ENCODE data around the gene CLBA1. TPM values are rescaled to one million over a fixed set of nuclear protein-coding genes. Genes with fewer than 3 reads are reported as not detected.
A peak's percentile ranks its signal among the peaks of the same experiment; 100 is the strongest.

CLBA1 gene
- total RNA-seq, 1 donor = 12.3 TPM

GRCh38 chr14:104975481-104976197 lies 9.9 kb upstream of the CLBA1 start:
- no peak overlapping the region for H2AFZ ChIP-seq (ENCODE audit: low read length)
- no peak overlapping the region for H3K4me3 ChIP-seq (ENCODE audit: insufficient read depth, low read length)
- no peaks in the 10 kb centered on the region for H4K20me1 ChIP-seq (ENCODE audit: insufficient read depth, low read length)
- H3K36me3 ChIP-seq (ENCODE audit: insufficient read depth, low read length) = no peaks in the 10 kb centered on the region
- TF ChIP-seq, protein P1, sequence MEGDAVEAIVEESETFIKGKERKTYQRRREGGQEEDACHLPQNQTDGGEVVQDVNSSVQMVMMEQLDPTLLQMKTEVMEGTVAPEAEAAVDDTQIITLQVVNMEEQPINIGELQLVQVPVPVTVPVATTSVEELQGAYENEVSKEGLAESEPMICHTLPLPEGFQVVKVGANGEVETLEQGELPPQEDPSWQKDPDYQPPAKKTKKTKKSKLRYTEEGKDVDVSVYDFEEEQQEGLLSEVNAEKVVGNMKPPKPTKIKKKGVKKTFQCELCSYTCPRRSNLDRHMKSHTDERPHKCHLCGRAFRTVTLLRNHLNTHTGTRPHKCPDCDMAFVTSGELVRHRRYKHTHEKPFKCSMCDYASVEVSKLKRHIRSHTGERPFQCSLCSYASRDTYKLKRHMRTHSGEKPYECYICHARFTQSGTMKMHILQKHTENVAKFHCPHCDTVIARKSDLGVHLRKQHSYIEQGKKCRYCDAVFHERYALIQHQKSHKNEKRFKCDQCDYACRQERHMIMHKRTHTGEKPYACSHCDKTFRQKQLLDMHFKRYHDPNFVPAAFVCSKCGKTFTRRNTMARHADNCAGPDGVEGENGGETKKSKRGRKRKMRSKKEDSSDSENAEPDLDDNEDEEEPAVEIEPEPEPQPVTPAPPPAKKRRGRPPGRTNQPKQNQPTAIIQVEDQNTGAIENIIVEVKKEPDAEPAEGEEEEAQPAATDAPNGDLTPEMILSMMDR (IDR thresholded peaks at IDR 0.05; ENCODE audit: extremely low read depth, low read depth, low read length) = no peak
- no peak overlapping the region for H3K4me2 ChIP-seq (ENCODE audit: insufficient read depth, low read length)
- H3K79me2 ChIP-seq (ENCODE audit: insufficient read depth, low read length) = no peaks in the 10 kb centered on the region
- no peak overlapping the region for H3K27ac ChIP-seq (ENCODE audit: low read depth, low read length)
- DNase-seq (ENCODE audit: insufficient read length, low spot score, missing footprints) = peak; percentile 25
- H3K27me3 ChIP-seq (ENCODE audit: insufficient read depth, low read length) = no peaks in the 10 kb centered on the region
- peaks cover 33% of the 10 kb centered on the region for H3K4me1 ChIP-seq (ENCODE audit: insufficient read depth, low read length)
- no peaks in the 10 kb centered on the region for H3K9me3 ChIP-seq (ENCODE audit: low read depth, low read length)

- no peak overlapping the region for H3K27ac ChIP-seq (ENCODE audit: low read depth, low read length)
- no peaks in the 10 kb centered on the region for H4K20me1 ChIP-seq (ENCODE audit: insufficient read depth, low read length)
- no peaks in the 10 kb centered on the region for H3K36me3 ChIP-seq (ENCODE audit: insufficient read depth, low read length)
- H3K4me3 ChIP-seq (ENCODE audit: insufficient read depth, low read length) = no peak overlapping the region
- H3K27me3 ChIP-seq (ENCODE audit: insufficient read depth, low read length) = no peaks in the 10 kb centered on the region
- H3K79me2 ChIP-seq (ENCODE audit: insufficient read depth, low read length) = no peaks in the 10 kb centered on the region
- H3K4me1 ChIP-seq (ENCODE audit: insufficient read depth, low read length) = peaks cover 28% of the 10 kb centered on the region
- H3K4me2 ChIP-seq (ENCODE audit: insufficient read depth, low read length) = peak overlapping the region; percentile 44
- TF ChIP-seq, protein P1 (IDR thresholded peaks at IDR 0.05; ENCODE audit: extremely low read depth, low read depth, low read length) = peak; percentile 74
- peak; percentile 97 for DNase-seq (ENCODE audit: insufficient read length, low spot score, missing footprints)
- no peak overlapping the region for H2AFZ ChIP-seq (ENCODE audit: low read length)
- H3K9me3 ChIP-seq (ENCODE audit: low read depth, low read length) = no peaks in the 10 kb centered on the region
Measured at GRCh38 chr14:104976198-104977007, 9.2 kb upstream of the CLBA1 start.

DNA sequence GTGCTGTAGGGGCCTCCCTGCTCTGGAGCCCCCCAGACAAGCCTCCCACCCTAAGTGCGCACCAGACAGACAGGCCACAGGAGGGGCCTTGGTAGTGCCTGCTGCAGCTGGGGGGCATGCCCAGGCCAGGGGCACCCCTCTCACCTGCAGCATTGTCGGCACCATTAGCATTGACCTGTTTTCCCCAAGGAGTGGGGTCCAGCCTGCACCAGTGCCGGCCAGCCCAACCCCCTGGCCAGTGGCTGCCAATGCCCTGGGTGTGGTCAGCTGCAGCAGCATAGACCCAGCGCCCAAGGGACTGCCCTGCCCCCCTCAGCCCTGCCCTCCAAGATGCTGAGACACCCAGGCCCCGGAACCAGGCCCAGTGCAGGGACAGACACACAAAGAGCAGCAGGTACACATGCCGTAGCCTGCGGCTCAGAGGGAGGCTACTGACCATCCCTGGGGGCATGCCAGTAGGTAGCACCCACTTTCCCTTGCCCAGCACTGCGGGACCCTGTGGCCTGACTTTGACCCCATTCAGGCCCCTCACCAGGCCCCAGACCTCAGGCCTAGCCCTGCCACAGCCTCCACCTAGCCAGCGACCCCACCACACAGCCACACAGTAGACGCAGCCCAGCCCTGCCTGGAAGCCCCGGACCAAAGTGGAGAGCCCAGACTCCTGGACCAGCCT lies 8.4 kb upstream of the CLBA1 start:
- peaks cover 28% of the 10 kb centered on the region for H3K4me1 ChIP-seq (ENCODE audit: insufficient read depth, low read length)
- no peaks in the 10 kb centered on the region for H4K20me1 ChIP-seq (ENCODE audit: insufficient read depth, low read length)
- H3K4me3 ChIP-seq (ENCODE audit: insufficient read depth, low read length) = peak overlapping the region; percentile 68
- H3K27ac ChIP-seq (ENCODE audit: low read depth, low read length) = no peak overlapping the region
- H2AFZ ChIP-seq (ENCODE audit: low read length) = peak overlapping the region; percentile 84
- DNase-seq (ENCODE audit: insufficient read length, low spot score, missing footprints) = peak; percentile 53
- no peaks in the 10 kb centered on the region for H3K9me3 ChIP-seq (ENCODE audit: low read depth, low read length)
- TF ChIP-seq, protein P1 (IDR thresholded peaks at IDR 0.05; ENCODE audit: extremely low read depth, low read depth, low read length) = no peak
- H3K4me2 ChIP-seq (ENCODE audit: insufficient read depth, low read length) = peak overlapping the region; percentile 87
- no peaks in the 10 kb centered on the region for H3K27me3 ChIP-seq (ENCODE audit: insufficient read depth, low read length)
- H3K36me3 ChIP-seq (ENCODE audit: insufficient read depth, low read length) = no peaks in the 10 kb centered on the region
- no peaks in the 10 kb centered on the region for H3K79me2 ChIP-seq (ENCODE audit: insufficient read depth, low read length)
